GM23248 (cell line): ENCODE results near the gene PAFAH1B2.

Experiments used
- EZH2 ChIP-seq: fragments of 200-600 bp; sonication (generic); IDR thresholded peaks from 2 replicates; pipeline ENCODE4 v1.6.1; 2018; ENCODE audit warnings: antibody characterized with exemption, mild to moderate bottlenecking; ENCODE audit not compliant: insufficient read depth, poor library complexity, severe bottlenecking
- EZH2phosphoT487 ChIP-seq: fragments of 200-600 bp; sonication (generic); IDR thresholded peaks from 2 replicates; pipeline ENCODE4 v1.6.1; 2018; ENCODE audit warnings: antibody characterized with exemption, moderate library complexity, mild to moderate bottlenecking, low read depth; ENCODE audit not compliant: insufficient read depth

DNA sequence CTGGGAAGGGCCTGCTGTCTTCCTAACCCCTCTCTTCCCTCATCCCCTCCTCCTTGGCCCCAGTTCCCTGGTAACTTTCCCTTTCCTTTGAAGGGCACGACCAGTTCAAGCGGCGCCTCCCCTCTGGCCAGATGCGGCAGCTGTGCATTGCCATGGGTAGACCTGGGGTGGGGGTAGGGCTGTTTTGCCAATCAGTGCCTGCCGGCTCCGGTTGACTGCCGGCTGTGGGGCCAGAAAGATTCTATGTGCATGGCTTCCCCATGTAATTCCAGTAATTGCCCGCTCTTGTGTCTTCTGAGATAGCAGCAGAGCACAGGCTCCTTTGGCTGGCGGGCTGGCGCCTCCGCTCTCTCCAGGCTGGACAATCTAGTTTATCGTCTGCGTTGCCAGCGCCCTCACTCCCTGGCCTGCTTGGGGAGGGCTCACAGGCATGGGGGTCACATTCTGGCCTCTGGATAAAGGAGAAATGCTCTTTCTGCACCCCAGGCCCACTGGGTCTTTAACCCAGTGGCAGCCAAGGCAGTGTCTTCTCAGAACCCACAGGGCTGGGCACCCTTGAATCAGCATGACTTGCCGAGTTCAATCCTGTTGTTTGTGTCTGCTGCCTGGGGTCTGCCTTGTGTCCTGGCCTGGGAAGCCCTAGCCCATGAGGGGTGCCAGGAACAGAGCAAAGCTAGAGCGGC lies 43.9 kb downstream of the PAFAH1B2 start:
- TF ChIP-seq EZH2phosphoT487 (no peak), EZH2 (no peak)
